DOHH2 (cell line): Measurements from ENCODE around the gene RAB38.

Experiments used
- CTCF ChIP-seq: fragments of 200-600 bp; sonication (generic); IDR thresholded peaks from one replicate; pipeline ENCODE4 v1.5.1; 2014; ENCODE audit warnings: antibody characterized with exemption, mild to moderate bottlenecking, low read depth, low read length; ENCODE audit not compliant: poor library complexity, severe bottlenecking
- EZH2phosphoT487 ChIP-seq: fragments of 200-600 bp; sonication (generic); IDR thresholded peaks from 2 replicates; pipeline ENCODE4 v1.6.1; 2017; ENCODE audit warnings: borderline replicate concordance, mild to moderate bottlenecking, antibody characterized with exemption, low read length, moderate library complexity, mixed read lengths

GRCh38 chr11:88106666-88107065 lies 68.6 kb downstream of the RAB38 start:
- no peak for TF ChIP-seq EZH2phosphoT487
- no peak for TF ChIP-seq CTCF
